ENCODE results near the gene GUCY1A1.

DNA sequence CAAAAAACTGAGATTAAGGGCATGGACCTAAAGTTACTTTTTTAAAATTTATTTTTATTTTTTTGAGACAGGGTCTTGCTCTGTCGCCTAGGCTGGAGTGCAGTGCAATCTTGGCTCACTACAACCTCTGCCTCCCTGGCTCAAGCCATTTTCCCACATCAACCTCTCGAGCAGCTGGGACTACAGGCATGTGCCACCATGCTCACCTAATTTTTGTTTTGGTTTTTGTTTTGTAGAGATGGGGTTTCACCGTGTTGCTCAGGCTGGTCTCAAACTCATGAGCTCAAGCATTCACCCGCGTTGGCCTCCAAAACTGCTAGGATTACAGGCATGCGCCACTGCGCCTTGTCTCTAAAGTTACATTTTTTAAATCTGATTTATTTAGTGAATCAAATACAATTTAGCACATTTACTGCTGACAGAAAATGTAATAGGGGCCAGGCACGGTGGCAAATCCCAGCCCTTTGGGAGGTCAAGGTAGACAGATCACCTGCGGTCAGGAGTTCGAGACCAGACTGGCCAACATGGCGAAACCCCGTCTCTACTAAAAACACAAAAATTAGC, 38.3 kb downstream of the GUCY1A1 start:
- TF ChIP-seq CTCF (conservative IDR thresholded peaks at IDR 0.05; ENCODE audit: low read depth, low read length) (no peak), CHD1 (IDR thresholded peaks at IDR 0.05; ENCODE audit: low read depth, low read length) (no peak), RAD21 (IDR thresholded peaks at IDR 0.05; ENCODE audit: low read length) (no peak), ELK1 (IDR thresholded peaks at IDR 0.05; ENCODE audit: borderline replicate concordance, low read depth, low read length) (no peak), RFX5 (IDR thresholded peaks at IDR 0.05; ENCODE audit: low read depth, low read length) (no peak), MAFK (IDR thresholded peaks at IDR 0.05; ENCODE audit: low read depth, low read length) (no peak), MAZ (IDR thresholded peaks at IDR 0.05; ENCODE audit: borderline replicate concordance, low read depth, low read length) (no peak)
